ENCODE measurements around the gene HSPA12A. TPM values are rescaled to one million over a fixed set of nuclear protein-coding genes. Genes with fewer than 3 reads are reported as not detected.

The HSPA12A gene
- total RNA-seq, 1 donor = 10.9 TPM

DNA sequence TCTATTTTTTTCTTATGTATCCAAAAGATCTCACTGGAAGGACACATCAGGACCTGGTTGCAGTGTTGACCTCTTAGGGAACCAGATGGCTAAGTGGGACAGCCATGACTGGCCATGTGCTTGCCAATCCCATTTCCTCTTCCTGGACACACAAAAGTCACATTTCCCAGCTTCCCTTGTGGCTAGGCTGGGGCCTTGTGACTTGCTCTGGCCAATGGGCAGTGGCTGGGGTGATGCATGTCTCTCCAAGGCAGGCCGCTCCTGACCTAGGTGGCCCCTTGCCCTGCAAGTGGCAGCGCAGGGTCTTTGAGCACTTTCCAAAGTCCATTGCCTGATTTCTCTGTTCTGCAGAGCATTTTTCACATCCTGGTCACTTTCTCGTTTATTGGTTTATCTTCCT is 41.7 kb upstream of the HSPA12A start:
- H3K9me3 ChIP-seq (ENCODE audit: low read depth, low read length) = no peaks in the 10 kb centered on the region
- no peak overlapping the region for H3K4me2 ChIP-seq (ENCODE audit: insufficient read depth, low read length)
- DNase-seq (ENCODE audit: insufficient read length, low spot score, missing footprints) = no peak

DNA sequence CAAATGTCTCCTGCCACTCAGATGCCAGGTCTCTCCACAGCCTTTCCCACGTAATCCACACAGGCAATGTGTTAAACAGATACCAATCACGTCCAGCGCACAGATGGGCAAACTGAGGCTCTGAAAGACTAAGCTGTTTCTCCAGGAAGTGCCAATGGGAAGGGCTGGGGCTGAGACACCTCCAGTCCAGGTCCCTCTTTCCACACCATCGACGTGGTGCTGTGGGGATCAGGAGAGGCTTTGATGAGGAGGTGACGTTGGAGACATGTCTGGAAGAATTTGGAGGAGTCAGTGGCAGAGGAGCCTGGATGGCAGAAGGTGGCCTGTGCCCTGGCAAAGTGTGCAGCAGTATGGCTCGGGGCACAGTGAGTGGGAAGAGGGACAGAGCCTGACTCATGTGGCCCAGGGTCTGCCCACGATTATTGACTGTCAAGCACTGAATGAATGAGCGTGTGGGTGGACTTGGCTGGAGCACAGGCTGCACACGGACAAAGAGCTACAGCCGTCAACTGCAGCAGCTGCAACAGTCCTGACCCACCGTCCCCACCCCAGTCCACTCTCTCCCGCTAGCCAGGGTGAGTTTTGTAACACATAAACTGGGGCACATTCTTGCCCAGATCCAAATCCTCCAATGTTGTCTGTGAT is 40.8 kb upstream of the HSPA12A start:
- H3K36me3 ChIP-seq (ENCODE audit: insufficient read depth, low read length) = no peaks in the 10 kb centered on the region
- H3K27ac ChIP-seq (ENCODE audit: low read depth, low read length) = no peak overlapping the region
- peak overlapping the region; percentile 30 for H3K4me2 ChIP-seq (ENCODE audit: insufficient read depth, low read length)
- TF ChIP-seq, protein P1, sequence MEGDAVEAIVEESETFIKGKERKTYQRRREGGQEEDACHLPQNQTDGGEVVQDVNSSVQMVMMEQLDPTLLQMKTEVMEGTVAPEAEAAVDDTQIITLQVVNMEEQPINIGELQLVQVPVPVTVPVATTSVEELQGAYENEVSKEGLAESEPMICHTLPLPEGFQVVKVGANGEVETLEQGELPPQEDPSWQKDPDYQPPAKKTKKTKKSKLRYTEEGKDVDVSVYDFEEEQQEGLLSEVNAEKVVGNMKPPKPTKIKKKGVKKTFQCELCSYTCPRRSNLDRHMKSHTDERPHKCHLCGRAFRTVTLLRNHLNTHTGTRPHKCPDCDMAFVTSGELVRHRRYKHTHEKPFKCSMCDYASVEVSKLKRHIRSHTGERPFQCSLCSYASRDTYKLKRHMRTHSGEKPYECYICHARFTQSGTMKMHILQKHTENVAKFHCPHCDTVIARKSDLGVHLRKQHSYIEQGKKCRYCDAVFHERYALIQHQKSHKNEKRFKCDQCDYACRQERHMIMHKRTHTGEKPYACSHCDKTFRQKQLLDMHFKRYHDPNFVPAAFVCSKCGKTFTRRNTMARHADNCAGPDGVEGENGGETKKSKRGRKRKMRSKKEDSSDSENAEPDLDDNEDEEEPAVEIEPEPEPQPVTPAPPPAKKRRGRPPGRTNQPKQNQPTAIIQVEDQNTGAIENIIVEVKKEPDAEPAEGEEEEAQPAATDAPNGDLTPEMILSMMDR (IDR thresholded peaks at IDR 0.05; ENCODE audit: extremely low read depth, low read depth, low read length) = no peak
- no peaks in the 10 kb centered on the region for H3K79me2 ChIP-seq (ENCODE audit: insufficient read depth, low read length)
- DNase-seq (ENCODE audit: insufficient read length, low spot score, missing footprints) = no peak
- H3K27me3 ChIP-seq (ENCODE audit: insufficient read depth, low read length) = no peaks in the 10 kb centered on the region
- H2AFZ ChIP-seq (ENCODE audit: low read length) = no peak overlapping the region
- H4K20me1 ChIP-seq (ENCODE audit: insufficient read depth, low read length) = no peaks in the 10 kb centered on the region
- no peaks in the 10 kb centered on the region for H3K9me3 ChIP-seq (ENCODE audit: low read depth, low read length)
- no peak overlapping the region for H3K4me3 ChIP-seq (ENCODE audit: insufficient read depth, low read length)
- H3K4me1 ChIP-seq (ENCODE audit: insufficient read depth, low read length) = peaks cover 21% of the 10 kb centered on the region

More for the DNA sequence above, 41.7 kb upstream of the HSPA12A start:
- TF ChIP-seq, protein P1 (IDR thresholded peaks at IDR 0.05; ENCODE audit: extremely low read depth, low read depth, low read length) = no peak
- Histone ChIP-seq H2AFZ (ENCODE audit: low read length) (no peak overlapping the region), H3K4me3 (ENCODE audit: insufficient read depth, low read length) (no peak overlapping the region), H3K27ac (ENCODE audit: low read depth, low read length) (no peak overlapping the region), H3K4me1 (ENCODE audit: insufficient read depth, low read length) (peaks cover 18% of the 10 kb centered on the region), H3K27me3 (ENCODE audit: insufficient read depth, low read length) (no peaks in the 10 kb centered on the region), H3K79me2 (ENCODE audit: insufficient read depth, low read length) (no peaks in the 10 kb centered on the region), H3K36me3 (ENCODE audit: insufficient read depth, low read length) (no peaks in the 10 kb centered on the region), H4K20me1 (ENCODE audit: insufficient read depth, low read length) (no peaks in the 10 kb centered on the region)

DNA sequence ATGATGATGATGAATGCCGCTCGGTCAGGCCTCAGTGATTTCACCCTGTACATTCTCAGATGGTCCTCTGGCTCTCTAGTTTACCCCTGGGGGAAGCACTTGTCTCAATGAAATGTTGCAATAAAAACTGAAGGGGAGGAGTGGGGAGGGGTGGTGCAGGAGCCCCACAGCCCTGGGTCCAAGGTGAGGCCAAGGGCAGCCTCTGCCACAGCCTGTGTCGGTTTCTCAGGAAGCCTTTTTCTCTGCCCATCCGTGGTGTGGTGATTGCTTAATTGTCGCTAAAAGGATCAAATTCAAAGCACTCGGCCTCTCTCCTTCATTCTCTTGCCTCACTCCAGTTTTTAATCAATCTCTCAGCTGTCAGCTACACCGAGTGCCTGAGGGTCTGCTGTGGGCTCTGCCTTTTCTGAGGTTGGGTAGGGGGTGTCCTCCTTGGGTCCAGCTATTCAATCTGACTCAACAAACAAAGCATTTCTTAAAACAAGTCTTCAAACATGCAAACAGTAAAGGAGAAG is 39.1 kb upstream of the HSPA12A start:
- DNase-seq (ENCODE audit: insufficient read length, low spot score, missing footprints) = no peak
- no peaks in the 10 kb centered on the region for H3K27me3 ChIP-seq (ENCODE audit: insufficient read depth, low read length)
- H3K4me2 ChIP-seq (ENCODE audit: insufficient read depth, low read length) = no peak overlapping the region
- no peak overlapping the region for H3K27ac ChIP-seq (ENCODE audit: low read depth, low read length)
- TF ChIP-seq, protein P1 (IDR thresholded peaks at IDR 0.05; ENCODE audit: extremely low read depth, low read depth, low read length) = no peak
- H3K4me3 ChIP-seq (ENCODE audit: insufficient read depth, low read length) = no peak overlapping the region
- H4K20me1 ChIP-seq (ENCODE audit: insufficient read depth, low read length) = no peaks in the 10 kb centered on the region
- no peaks in the 10 kb centered on the region for H3K36me3 ChIP-seq (ENCODE audit: insufficient read depth, low read length)
- H3K79me2 ChIP-seq (ENCODE audit: insufficient read depth, low read length) = no peaks in the 10 kb centered on the region
- H3K9me3 ChIP-seq (ENCODE audit: low read depth, low read length) = no peaks in the 10 kb centered on the region
- H2AFZ ChIP-seq (ENCODE audit: low read length) = no peak overlapping the region
- H3K4me1 ChIP-seq (ENCODE audit: insufficient read depth, low read length) = peaks cover 14% of the 10 kb centered on the region

DNA sequence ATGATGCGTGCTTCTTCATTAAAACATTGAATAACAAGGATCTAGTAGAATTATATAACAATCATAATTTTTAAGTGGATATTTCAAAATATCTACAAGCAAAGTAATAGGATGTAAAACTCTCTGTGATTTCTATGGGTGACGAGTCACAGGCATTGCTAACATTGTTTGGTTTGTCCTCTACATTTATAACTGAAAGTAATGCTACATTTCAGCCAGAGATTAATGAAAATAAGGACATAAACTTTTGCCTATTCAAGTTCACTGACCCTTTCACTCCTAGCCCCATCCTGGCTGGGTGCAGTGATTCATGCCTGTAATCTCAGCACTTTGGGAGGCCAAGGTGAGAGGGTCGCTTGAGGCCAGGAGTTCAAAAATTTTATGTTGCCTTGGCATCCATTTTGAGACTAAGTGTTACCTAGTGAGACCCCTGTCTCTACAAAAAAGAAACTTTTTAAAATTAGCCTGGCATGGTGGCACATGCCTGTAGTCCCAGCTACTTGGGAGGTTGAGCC is 38.4 kb upstream of the HSPA12A start:
- Histone ChIP-seq H4K20me1 (ENCODE audit: insufficient read depth, low read length) (no peaks in the 10 kb centered on the region), H2AFZ (ENCODE audit: low read length) (no peak overlapping the region), H3K36me3 (ENCODE audit: insufficient read depth, low read length) (no peaks in the 10 kb centered on the region), H3K4me1 (ENCODE audit: insufficient read depth, low read length) (peaks cover 14% of the 10 kb centered on the region), H3K27me3 (ENCODE audit: insufficient read depth, low read length) (no peaks in the 10 kb centered on the region), H3K9me3 (ENCODE audit: low read depth, low read length) (no peaks in the 10 kb centered on the region), H3K4me3 (ENCODE audit: insufficient read depth, low read length) (no peak overlapping the region), H3K27ac (ENCODE audit: low read depth, low read length) (no peak overlapping the region), H3K4me2 (ENCODE audit: insufficient read depth, low read length) (no peak overlapping the region), H3K79me2 (ENCODE audit: insufficient read depth, low read length) (no peaks in the 10 kb centered on the region)
- no peak for DNase-seq (ENCODE audit: insufficient read length, low spot score, missing footprints)
- TF ChIP-seq, protein P1 (IDR thresholded peaks at IDR 0.05; ENCODE audit: extremely low read depth, low read depth, low read length) = no peak

All from osteoblast (primary cell).